HG02840 (cell line): Measurements from ENCODE around the gene SPRY4.
"Not testable (repeated sequence)": the region's sequence is repeated elsewhere in the genome, so short reads cannot be mapped to it uniquely, and the experiment has no call there.

ENCODE experiments used
- ATAC-seq: cut with Tn5 transposase; IDR thresholded peaks from one replicate; pipeline ENCODE4 v1.9.1; 2021; ENCODE audit warnings: mild to moderate bottlenecking, moderate library complexity, moderate number of reproducible peaks; ENCODE audit not compliant: unreplicated experiment, low FRiP score

SPRY4 gene, protein sequence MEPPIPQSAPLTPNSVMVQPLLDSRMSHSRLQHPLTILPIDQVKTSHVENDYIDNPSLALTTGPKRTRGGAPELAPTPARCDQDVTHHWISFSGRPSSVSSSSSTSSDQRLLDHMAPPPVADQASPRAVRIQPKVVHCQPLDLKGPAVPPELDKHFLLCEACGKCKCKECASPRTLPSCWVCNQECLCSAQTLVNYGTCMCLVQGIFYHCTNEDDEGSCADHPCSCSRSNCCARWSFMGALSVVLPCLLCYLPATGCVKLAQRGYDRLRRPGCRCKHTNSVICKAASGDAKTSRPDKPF

DNA sequence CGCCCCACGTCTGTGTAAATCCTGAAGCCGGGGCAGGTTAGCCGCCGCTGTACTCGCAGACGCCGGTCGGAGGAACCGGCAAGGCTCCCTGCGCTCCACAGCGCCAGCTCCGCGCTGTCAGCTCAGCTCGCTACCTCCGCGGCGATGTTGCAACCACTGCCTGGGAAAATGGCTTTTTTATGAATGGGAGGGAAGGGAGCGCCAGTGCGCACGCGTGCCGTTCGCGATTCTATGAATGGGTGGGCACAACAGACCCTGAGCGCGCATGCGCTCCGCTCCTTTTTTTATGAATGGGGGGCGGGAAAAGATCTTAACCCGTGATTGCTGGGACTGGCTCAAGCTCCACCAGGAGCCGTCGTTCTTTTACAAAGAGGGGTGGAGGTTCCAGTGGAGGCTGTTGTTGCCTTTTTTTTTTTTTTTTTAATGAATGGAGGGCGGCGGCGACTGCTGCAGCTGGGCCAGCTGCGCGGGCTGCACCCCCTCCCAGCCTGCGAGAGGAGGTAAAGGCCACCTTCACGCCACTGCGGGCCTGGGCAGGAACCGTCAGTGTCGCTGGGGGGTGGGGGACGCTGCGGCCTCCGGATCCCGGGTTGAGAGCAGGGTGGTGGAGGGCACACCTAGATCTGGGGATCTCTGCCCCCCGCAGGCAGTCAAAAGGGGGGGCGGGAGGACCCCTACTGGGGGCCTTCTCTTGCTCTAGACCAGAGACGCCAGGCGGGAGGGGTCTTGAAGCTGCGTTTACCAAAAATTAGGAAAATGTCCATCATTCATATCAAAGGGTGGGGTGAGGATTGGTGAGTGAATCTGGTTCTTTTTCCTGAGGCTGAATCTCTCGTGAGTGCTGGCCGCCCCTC, at the start of gene SPRY4:
SPRY4 (minus strand) TSS at position 151 of the 854 bp plus-strand sequence. CDS start 9,913 bp downstream, outside the sequence.
- ATAC-seq, result peak; percentile 70

DNA sequence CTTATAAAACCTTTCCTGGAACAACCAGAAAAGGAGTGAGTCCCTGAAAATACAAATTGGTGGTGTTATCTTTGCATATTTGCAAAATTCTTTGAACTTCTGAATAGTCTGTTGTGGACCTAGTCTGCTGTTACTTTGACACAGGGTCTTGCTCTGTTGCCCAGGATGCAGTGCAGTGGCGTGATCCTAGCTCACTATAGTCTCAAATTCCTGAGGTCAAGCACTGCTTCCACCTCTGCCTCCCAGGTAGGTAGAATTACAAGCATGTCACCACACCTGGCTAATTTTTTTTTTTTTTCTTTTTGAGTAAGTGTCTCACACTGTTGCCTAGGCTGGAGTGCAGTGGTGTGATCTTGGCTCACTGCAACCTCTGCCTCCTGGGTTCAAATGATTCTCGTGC, 43.7 kb upstream of the SPRY4 start:
- ATAC-seq, result no peak

DNA sequence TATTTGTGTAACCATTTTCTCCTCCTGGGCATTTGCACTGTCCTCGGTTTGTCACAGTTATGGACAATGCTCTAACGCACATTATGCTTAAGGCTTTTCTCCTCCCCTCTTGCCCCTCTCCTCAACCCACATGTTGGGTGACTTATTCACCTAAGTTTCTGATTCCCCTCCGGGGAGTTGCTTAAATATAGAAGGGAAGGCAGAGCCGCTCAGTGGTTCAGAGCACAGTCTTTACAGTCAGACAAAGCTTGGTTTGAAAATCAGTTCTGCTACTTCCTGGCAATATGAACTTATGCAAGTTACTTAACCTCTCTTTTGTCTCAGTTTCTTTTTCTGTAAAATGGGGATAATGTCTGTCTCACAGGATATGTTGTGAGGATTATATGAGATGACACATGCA, 41.2 kb upstream of the SPRY4 start:
- no peak for ATAC-seq

DNA sequence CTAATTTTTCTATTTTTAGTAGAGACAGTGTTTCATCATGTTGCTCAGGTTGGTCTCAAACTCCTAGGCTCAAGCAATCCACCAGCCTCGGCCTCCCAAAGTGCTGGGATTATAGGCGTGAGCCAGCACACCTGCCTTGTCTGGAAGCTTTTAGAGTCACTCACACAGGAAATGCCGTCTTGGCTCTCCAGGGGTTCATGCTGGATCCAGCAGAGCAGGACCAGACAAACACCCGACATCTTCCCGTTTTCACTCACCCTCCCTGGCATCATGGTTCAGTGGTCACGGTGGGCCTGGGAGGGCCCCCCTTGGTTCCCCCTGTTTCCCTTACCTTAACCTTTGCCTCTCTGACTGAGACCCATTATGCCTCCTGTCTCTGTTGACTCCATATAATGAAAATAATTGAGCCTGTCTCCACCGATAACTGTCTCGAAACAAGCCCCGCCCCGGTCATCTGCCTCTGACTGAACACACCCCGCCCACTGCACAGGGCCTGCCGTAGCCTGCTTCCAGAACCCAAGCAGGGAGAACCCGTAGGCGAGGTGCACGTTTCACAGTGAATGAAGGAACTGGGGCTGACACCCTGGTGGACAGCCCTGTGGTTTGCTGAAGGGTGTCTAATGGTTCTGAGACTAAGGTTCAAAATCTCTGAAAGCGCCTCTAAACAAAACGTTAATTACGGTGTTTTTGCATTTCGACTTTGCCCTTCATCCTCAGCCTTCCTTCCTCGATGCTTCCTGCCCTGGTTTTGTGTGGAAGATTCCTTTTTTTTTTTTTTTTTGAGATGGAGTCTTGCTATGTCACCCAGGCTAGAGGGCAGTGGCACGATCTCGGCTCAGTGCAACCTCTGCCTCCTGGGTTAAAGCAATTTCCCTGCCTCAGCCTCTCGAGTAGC, 39.7 kb upstream of the SPRY4 start:
- peak; percentile 52 for ATAC-seq

DNA sequence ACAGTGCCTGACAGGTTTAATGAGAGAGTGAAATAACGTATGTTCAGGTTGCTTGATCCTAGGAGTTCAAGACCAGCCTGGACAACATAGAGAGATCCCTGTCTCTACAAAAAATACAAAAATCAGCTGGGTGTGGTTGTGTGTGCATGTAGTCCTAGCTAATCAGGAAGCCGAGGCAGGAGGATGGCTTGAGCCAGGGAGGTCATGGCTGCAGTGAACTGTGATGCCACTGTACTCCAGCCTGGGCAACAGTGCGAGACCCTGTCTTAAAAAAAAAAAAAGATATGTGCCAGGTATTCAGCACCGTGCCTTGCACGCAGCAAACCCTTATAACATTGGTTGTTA, 38.8 kb upstream of the SPRY4 start:
- ATAC-seq, result no peak

DNA sequence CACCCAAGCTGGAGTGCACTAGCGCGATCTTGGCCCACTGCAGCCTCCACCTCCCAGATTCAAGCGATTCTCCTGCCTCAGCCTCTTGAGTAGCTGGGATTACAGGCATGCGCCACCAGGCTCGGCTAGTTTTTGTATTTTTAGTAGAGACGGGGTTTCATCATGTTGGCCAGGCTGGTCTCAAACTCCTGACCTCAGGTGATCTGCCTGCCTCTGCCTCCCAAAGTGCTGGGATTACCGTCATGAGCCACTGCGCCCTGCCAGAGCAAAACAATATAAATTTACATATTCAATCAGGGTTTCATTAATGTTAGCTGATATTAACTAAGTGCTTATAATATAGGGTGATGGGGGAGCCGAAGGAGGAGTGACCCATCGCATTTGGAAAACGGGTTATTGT, 37.4 kb upstream of the SPRY4 start:
- ATAC-seq, result not testable (repeated sequence)

DNA sequence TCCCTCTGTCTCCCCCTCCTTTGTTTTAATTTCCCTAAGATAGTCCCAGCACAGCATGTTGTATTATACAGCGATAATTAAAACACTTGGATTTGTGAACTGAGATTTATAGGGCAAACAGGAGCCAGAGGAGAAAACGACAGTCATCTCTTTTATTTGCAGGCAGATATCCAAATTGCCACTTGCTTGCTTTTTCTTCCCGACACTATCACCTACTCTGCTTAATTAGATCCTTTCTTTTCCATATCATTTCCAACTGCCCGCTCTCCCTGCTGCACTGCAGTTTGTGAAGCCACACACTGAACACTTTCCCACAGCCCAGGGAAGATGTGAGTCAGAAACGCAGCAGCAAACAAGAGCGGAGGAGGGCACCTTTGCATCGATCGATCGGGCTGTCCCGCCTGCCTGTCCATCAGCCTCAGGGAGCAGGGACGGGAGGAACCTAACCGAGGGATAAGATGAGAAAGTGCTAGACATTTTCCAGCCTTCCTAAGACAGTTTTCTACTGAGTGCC, 35.8 kb upstream of the SPRY4 start:
- ATAC-seq, result no peak

DNA sequence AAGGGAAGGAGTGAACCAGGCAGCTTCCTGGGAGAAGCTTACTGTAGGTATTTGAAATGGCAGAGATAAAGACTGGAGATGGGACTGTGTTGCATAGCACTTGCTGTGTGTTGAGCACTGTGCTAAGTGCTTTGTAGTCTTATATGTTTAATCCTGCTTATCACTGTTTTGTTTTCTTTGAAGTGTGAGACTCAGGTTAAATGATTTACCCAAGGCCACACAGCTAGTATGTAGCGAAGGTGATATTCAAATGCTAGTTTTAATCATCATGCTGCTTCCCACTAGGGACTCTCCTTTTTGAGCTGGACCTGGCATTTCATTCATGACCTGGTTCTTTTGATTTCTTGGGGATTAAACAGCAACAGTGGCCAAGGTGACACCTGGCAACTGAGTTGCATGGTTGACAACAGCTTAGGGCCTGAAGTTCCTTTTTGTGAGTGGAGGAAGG, 35.3 kb upstream of the SPRY4 start:
- ATAC-seq, result no peak

DNA sequence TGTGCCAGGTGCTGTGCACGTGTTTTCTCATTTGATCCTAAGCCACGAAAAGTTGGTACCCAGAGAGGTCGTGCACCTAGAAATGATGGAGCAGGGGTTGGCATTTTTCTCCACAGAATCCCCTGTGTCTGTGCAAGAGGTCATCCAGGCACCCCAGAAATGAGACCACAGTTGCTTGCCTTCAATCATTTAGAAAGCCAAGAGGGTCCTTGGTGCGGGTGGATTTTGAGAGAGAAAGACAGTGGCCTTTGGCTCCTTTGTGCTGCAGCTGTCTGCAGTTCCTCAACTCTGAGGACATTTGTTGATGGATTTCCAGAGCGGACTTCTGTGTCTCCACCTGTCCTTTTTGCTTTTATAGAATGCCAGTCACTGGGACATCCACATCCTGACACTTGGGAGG, 33.8 kb upstream of the SPRY4 start:
- ATAC-seq, result no peak

DNA sequence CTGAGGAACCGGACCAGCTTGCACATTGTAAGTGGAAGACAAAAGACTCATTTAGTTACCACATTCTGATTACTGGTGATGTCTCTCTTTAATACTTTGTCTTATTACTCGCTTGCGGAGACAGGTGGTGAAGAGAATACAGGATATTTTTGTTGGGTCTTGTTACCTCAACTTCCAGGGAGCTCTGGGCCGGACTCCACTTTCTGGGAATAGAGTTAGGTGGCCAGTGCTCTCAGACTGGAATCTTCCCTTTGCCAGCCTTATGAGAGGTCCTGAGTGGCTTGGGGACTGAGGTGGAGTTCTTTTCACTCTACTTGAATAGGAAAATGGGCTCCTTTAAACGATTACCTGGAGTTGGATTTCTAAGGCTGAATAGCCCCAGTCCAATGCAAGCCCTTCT, 33.3 kb upstream of the SPRY4 start:
- no peak for ATAC-seq

DNA sequence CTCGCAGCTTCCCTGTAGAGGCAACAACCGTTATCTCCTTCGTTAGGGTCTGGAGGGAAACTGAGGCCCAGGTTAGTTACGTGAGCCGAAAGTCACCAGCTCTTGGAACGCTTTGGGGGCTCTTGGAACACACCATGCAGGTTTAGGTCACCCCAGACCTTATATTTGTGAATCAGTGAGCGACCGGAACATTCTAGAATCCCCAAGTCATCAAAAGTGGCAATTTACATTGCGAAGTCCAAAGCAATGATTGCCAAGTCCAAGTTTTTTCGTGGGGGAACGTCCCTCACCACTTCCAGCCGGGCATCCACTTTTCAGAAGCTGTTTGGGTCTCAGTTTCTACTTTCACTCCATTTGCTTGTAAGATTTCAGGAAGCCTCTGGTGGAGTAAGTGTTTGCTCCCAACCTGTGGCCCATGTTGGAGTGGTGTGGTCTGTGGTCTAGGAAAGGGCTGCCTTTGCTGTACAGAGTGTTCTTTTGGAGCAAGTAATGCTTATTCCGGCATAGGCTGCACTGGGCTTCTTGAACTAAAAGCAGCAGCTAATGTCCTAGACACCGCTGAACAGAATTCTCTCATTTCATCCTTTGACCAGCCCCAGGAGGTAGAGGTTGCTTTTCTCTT, 32.8 kb upstream of the SPRY4 start:
- ATAC-seq, result no peak

DNA sequence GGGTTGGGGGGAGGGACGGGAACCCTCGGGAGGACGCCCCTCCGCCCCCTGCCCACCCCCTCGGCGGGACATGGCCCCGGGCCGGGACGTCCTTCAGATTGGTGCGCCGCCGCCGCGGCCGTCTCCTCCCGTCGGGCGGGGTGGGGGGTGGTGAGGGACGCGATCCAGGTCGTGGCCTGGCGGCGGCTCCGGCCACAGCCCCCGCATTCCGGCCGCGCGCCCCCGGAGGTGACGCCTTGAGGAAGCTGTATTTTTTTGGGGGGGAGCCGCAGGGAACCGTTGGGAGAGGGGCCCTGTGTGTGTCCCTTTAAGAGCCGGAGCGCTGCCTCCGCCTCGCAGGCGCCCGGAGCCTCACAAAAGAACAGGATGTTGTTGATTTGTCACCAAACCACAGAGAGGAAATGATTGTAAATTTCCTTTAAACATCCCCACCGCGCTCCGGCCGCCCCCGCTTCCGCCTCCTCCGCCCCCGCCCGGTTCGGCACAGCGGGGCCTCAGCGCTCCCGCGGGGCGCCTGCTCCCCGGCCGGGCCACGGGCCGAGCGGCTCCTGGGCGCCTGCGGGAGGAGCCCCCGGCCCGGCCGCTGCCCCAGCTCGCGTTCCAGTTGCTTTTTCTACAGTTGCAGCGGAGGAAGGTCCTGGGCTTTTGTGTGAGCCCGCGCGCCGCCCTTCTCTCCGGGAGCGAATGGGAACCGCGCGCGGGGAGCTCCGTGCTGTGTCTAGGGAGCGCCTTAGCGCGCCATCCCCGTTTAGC, 32.1 kb upstream of the SPRY4 start:
- ATAC-seq, result peak; percentile 92

DNA sequence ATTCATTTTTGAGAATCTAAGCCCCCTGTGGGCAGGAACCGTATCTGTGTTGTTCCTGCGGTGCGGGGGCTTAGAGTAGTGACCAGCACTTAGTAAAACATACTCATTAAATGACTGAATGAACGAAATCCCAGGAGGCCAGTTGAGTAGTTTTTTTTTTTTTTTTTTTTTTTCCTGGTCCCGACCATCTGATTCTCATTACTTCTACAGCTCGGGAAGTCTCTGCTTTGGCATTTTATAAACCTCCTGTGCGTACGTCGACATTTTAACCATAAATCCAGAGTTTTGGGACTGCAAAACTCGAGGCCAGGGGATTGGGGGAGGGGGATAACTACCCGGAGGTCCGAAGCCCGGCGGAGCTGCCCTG, 31.5 kb upstream of the SPRY4 start:
- ATAC-seq, result no peak

DNA sequence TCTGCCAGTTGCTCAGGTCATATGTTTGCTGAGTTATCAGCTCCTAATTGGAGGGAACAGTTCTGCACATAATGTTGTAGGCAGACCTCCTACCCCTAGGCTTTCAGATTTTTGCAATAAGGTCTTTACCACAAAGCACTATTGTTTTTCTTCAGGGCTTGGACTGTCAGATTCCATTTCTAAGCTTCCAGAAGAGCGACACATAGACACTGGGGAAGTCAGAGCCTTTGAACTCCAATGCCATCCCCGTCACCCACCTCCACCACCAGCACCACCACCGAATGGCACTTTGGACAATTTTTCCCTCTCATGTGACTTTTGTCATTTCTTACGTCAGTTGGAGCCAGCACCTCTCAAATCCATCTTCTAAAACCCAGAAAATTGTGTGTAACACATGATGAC, 28.3 kb upstream of the SPRY4 start:
- ATAC-seq, result no peak

DNA sequence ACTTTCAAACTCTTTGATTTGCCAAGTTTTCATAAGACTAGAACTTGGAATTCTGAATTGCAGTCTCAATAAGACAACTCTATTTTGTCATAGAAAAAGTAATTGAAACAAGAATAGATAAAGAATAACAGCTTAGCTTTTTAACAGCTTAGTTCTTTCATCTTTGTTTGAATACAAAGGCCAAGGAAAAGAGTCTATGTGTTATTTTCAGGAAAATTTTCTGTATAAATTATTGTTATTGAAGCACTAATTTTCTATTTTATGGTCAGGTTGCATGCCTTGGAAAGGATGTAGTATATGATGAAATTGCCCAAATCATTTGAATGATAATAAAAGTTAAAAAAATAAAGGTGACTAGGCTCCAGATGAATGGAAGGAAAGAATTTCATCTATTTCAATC, 25.2 kb upstream of the SPRY4 start:
- ATAC-seq, result no peak

DNA sequence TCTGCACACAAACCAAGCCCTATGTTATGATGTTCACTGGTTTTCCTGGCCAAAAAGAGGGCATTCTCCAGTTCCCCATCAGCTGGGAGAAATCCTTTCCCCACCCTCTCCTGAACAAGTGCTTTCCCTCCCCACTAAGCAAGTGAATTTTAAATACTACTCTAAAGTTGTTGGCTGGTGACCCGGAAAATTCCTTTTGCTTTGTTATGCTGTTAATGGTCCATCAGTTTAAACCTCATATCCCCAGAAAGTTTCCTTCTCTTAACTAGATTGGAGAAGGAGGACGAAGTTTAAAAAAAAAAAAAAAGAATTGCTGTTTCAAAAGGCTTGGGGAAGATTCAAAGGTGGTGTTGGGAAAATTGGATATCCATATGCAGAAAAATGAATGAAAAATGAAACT, 21.9 kb upstream of the SPRY4 start:
- ATAC-seq, result no peak

DNA sequence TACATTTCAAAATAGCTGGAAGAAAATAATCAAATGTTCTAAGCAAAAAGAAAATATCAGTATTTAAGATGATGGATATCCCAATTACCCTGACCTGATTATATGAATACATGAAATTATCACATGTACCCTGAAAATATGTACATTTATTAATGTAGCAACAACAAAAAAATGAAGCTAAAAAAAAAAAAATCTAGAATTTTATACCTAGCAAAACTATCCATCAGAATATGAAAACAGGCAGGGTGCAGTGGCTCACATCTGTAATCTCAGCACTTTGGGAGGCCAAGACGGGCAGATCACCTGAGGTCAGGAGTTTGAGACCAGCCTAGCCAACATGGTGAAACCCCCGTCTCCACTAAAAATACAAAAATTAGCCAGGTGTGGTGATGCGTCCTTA, 20.1 kb upstream of the SPRY4 start:
- ATAC-seq, result not testable (repeated sequence)

DNA sequence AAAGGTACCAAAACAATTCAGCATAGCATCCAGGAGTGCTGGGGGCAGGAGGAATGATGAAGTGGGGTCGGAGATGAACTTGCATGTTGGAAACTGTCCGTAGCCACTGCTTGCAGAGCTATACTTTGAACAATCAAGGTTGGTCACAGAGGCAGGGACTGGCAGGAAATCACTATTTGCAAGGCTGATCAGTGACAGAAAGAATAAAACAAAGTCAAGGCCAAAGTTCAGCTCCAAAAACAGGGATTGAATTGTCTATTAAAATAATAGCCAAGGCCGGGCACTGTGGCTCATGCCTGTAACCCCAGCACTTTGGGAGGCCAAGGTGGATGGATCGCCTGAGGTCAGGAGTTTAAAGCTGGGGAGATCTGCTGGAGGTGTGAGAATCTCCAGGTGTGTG, 18.7 kb upstream of the SPRY4 start:
- ATAC-seq, result no peak

DNA sequence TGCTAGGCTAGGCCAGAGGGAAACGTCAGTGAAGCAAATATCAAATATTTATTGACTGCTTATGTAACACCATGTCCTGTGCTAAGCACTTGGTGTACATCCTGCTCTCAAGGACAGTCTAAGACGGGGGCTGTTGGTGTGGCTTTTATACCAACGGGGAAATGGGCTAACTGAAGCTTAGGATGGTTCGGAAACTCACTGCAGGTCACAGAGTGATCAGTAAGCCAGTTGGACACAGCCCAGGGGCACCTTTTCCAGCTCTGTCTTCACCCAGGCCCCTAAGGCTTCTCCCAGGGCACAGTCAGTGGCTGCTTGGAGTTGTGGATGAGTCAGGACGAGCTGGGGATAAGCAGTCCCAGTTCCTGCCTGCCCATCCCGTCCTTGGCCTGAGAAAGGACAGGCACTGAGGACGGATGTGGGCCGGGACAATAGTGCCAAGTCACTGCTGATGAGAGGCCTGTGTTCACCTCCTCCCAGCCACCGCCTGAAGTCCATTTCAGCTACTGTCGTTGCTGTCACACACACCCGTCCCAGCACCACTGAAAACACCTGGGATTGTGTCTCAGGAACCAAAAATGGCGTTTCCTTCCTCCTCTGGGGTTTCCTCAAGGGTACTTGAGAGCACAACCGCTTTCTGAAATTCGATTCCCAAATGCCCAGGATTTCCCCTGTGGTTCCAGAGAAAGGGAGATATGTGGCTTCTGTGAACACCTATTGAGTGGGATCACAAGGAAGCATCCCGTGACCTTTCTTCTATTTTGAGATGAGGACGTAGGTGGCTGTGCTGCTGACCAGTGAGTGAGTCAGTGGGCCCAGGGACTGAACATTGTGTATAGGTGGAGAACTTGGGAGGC, 17.5 kb upstream of the SPRY4 start:
- no peak for ATAC-seq
